Liver (tissue), 3 donors: ENCODE results near the gene BHLHA15.

Experiments used
- CTCF ChIP-seq: fragments of 150-350 bp; IDR thresholded peaks from 2 replicates; pipeline ENCODE4 v1.5.1; 2017; ENCODE audit warnings: improper control_type of control experiment, low read depth, low read length; ENCODE audit not compliant: missing input control
- FOXA1 ChIP-seq: IDR thresholded peaks from 2 replicates; pipeline ENCODE4 v1.6.1; 2016; ENCODE audit warnings: antibody characterized with exemption
- HNF4A ChIP-seq, 2 donors: conservative IDR thresholded peaks; 2 replicates each; pipeline ENCODE4 v1.6.1; 2016; ENCODE audit warnings: antibody characterized with exemption in 2 of 2, mild to moderate bottlenecking in 2 of 2
- RAD21 ChIP-seq, 2 donors: IDR thresholded peaks; 2 replicates each; pipeline ENCODE4 v1.6.1; 2016; ENCODE audit warnings: antibody characterized with exemption in 2 of 2, mild to moderate bottlenecking in 2 of 2
- TAF1 ChIP-seq: conservative IDR thresholded peaks from 2 replicates; pipeline ENCODE4 v1.6.1; 2016; ENCODE audit warnings: antibody characterized with exemption, mild to moderate bottlenecking
- ZBTB33 ChIP-seq: IDR thresholded peaks from 2 replicates; pipeline ENCODE4 v1.6.1; 2016; ENCODE audit warnings: antibody characterized with exemption
- TF ChIP-seq, protein P1 (sequence below): IDR thresholded peaks from 2 replicates; pipeline ENCODE4 v1.6.1; 2016; ENCODE audit warnings: antibody characterized with exemption
- donor health status: healthy.
- donor health status: healthy.

GRCh38 chr7:98192781-98193457 is 18.3 kb upstream of the BHLHA15 start:
- TF ChIP-seq CTCF, result no peak
- TF ChIP-seq ZBTB33, result no peak
- TF ChIP-seq FOXA1, result no peak
- no peak for TF ChIP-seq TAF1
- TF ChIP-seq RAD21 (IDR thresholded peaks at IDR 0.05), result no peak
- no peak for TF ChIP-seq HNF4A (conservative IDR thresholded peaks at IDR 0.05)
- TF ChIP-seq, protein P1, sequence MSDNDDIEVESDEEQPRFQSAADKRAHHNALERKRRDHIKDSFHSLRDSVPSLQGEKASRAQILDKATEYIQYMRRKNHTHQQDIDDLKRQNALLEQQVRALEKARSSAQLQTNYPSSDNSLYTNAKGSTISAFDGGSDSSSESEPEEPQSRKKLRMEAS, result no peak
